NB4 (cell line): ENCODE measurements around the gene PET100.

ENCODE experiments used
- POLR2A ChIP-seq: IDR thresholded peaks from 2 replicates; pipeline ENCODE4 v1.6.1; 2011; ENCODE audit warnings: mild to moderate bottlenecking; ENCODE audit not compliant: insufficient read length; ENCODE audit errors: extremely low read depth
- TF ChIP-seq, protein P1 (sequence below): IDR thresholded peaks from one replicate; pipeline ENCODE4 v1.5.1; 2012; ENCODE audit warnings: low read depth, low read length

DNA sequence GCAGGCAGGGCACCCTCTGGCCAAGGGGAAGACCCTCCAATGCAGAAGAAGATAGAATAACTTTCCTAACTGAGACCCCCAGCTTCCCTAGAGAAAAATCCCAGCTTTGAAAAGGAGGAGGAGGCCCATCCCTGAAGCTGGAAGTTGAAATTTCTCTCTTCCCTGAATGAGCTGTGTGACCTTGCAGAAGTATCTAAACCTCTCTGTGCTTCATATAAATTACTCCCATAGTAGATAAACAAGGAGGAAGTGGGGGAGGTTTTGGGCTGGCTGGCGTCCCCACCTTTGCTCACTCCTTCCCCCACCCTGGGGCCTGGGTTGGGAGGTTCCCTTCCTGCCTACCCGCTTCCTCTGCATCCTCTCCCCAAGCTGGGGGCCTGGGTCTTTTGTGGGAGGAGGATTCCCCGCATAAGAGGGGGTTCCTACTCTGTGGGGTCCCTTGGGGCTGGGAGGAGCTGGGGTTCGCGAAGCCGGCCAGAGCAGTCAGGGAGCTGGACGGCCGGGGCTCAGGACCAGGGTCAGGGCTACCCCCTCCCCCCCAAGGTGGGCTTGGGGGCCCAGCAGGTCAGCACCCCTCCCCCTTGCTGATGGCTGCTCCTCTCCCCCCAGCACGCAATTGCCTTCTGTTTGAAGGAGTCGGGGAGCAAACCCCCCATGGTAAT is 22.2 kb upstream of the PET100 start:
- TF ChIP-seq, protein P1, sequence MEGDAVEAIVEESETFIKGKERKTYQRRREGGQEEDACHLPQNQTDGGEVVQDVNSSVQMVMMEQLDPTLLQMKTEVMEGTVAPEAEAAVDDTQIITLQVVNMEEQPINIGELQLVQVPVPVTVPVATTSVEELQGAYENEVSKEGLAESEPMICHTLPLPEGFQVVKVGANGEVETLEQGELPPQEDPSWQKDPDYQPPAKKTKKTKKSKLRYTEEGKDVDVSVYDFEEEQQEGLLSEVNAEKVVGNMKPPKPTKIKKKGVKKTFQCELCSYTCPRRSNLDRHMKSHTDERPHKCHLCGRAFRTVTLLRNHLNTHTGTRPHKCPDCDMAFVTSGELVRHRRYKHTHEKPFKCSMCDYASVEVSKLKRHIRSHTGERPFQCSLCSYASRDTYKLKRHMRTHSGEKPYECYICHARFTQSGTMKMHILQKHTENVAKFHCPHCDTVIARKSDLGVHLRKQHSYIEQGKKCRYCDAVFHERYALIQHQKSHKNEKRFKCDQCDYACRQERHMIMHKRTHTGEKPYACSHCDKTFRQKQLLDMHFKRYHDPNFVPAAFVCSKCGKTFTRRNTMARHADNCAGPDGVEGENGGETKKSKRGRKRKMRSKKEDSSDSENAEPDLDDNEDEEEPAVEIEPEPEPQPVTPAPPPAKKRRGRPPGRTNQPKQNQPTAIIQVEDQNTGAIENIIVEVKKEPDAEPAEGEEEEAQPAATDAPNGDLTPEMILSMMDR, result no peak
- TF ChIP-seq POLR2A, result no peak
